Measurements from ENCODE around the gene CLNK.

CLNK gene

DNA sequence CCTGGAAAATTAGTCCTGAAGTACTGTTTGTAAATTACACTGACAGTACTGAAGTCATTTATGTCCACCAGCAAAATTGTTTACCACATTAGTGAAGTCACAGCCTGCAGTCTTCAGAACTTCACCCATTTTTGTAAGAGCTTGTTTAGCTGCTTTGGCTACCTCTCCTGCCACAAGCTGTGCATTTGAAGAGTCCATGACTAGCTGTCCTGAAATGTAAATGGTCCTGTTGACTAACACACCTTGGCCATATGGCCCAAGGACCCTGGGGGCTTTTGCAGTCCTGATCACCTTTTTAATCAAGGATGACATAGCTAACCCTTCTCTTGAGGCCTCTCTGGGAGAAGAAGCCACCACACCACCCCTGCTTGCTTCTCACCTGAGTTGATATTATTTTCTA is 205.9 kb downstream of the CLNK start:
- Histone ChIP-seq H3K79me2 (ENCODE audit: control insufficient read depth, low read length) (no peaks in the 10 kb centered on the region), H3K36me3 (ENCODE audit: control insufficient read depth, low read length) (no peaks in the 10 kb centered on the region), H4K20me1 (ENCODE audit: control insufficient read depth, insufficient read depth, low read depth, low read length) (no peaks in the 10 kb centered on the region), H3K4me2 (ENCODE audit: low read length) (no peak overlapping the region), H3K4me3 (ENCODE audit: low read length) (no peak overlapping the region), H3K9me2 (replicated peaks; ENCODE audit: control insufficient read depth, low read length) (no peaks in the 10 kb centered on the region), H3K27me3 (ENCODE audit: control insufficient read depth, low read length) (no peaks in the 10 kb centered on the region), H3K9me3 (ENCODE audit: control insufficient read depth, insufficient read depth, low read length) (no peaks in the 10 kb centered on the region), H3K27ac (ENCODE audit: low read depth, low read length) (no peak overlapping the region), H3K4me1 (ENCODE audit: control insufficient read depth, low read length) (no peaks in the 10 kb centered on the region), H3F3A (ENCODE audit: control insufficient read depth, insufficient read depth) (no peaks in the 10 kb centered on the region)
- no peak for TF ChIP-seq EZH2phosphoT487 (IDR thresholded peaks at IDR 0.05; ENCODE audit: borderline replicate concordance, low read length)
- TF ChIP-seq, protein P1, sequence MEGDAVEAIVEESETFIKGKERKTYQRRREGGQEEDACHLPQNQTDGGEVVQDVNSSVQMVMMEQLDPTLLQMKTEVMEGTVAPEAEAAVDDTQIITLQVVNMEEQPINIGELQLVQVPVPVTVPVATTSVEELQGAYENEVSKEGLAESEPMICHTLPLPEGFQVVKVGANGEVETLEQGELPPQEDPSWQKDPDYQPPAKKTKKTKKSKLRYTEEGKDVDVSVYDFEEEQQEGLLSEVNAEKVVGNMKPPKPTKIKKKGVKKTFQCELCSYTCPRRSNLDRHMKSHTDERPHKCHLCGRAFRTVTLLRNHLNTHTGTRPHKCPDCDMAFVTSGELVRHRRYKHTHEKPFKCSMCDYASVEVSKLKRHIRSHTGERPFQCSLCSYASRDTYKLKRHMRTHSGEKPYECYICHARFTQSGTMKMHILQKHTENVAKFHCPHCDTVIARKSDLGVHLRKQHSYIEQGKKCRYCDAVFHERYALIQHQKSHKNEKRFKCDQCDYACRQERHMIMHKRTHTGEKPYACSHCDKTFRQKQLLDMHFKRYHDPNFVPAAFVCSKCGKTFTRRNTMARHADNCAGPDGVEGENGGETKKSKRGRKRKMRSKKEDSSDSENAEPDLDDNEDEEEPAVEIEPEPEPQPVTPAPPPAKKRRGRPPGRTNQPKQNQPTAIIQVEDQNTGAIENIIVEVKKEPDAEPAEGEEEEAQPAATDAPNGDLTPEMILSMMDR (IDR thresholded peaks at IDR 0.05; ENCODE audit: low read depth, low read length, poor library complexity, severe bottlenecking), result no peak

DNA sequence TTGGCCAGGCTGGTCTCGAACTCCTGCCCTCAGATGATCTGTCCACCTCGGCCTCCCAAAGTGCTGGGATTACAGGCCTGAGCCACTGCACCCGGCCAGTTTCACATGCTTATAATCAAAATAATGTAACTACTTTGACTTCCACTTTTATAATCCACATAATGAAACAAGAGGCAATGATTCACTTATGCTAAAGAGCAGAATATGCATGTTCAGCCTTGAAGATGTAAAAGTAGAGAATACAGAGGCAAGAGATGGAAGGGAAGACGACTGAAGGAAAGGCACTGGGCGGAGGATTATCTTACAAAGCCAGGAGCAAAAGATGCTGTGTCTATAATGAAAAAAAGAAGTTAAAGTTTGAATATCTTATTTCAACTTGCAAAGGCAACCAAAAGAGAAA is 214.1 kb downstream of the CLNK start:
- no peaks in the 10 kb centered on the region for H3K9me2 ChIP-seq (replicated peaks; ENCODE audit: control insufficient read depth, low read length)
- H3K4me2 ChIP-seq (ENCODE audit: low read length), result no peak overlapping the region
- no peaks in the 10 kb centered on the region for H3F3A ChIP-seq (ENCODE audit: control insufficient read depth, insufficient read depth)
- H3K79me2 ChIP-seq (ENCODE audit: control insufficient read depth, low read length), result no peaks in the 10 kb centered on the region
- H3K36me3 ChIP-seq (ENCODE audit: control insufficient read depth, low read length), result no peaks in the 10 kb centered on the region
- no peak overlapping the region for H3K4me3 ChIP-seq (ENCODE audit: low read length)
- no peak overlapping the region for H3K27ac ChIP-seq (ENCODE audit: low read depth, low read length)
- TF ChIP-seq, protein P1 (IDR thresholded peaks at IDR 0.05; ENCODE audit: low read depth, low read length, poor library complexity, severe bottlenecking), result no peak
- no peak for TF ChIP-seq EZH2phosphoT487 (IDR thresholded peaks at IDR 0.05; ENCODE audit: borderline replicate concordance, low read length)
- H3K4me1 ChIP-seq (ENCODE audit: control insufficient read depth, low read length), result no peaks in the 10 kb centered on the region
- no peaks in the 10 kb centered on the region for H3K27me3 ChIP-seq (ENCODE audit: control insufficient read depth, low read length)
- H3K9me3 ChIP-seq (ENCODE audit: control insufficient read depth, insufficient read depth, low read length), result no peaks in the 10 kb centered on the region
- no peaks in the 10 kb centered on the region for H4K20me1 ChIP-seq (ENCODE audit: control insufficient read depth, insufficient read depth, low read depth, low read length)

DNA sequence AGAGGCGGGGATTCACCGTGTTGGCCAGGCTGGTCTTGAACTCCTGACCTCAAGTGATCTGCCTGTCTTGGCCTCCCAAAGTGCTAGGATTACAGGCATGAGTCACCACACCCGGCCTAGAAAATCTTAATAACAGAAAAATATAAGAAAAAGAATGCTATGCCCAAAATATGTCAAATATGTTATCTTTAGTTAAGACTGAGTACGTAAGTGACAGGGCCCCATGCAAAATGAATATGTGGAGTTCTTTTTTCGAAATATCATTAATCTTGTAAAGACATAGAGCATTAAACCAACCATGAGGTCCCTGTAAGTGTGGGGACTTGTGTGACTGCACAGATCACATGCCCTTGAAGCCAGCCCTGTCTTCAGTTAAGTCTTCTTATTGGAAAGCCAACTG is 218.4 kb downstream of the CLNK start:
- H3K9me3 ChIP-seq (ENCODE audit: control insufficient read depth, insufficient read depth, low read length), result peaks cover 5% of the 10 kb centered on the region; the same call in 1 of the 2 replicates
- TF ChIP-seq, protein P1 (IDR thresholded peaks at IDR 0.05; ENCODE audit: low read depth, low read length, poor library complexity, severe bottlenecking), result no peak
- TF ChIP-seq EZH2phosphoT487 (IDR thresholded peaks at IDR 0.05; ENCODE audit: borderline replicate concordance, low read length), result no peak

More for the DNA sequence above, 218.4 kb downstream of the CLNK start:
- Histone ChIP-seq H3K9me2 (replicated peaks; ENCODE audit: control insufficient read depth, low read length) (no peaks in the 10 kb centered on the region), H3K4me1 (ENCODE audit: control insufficient read depth, low read length) (no peaks in the 10 kb centered on the region), H3K79me2 (ENCODE audit: control insufficient read depth, low read length) (no peaks in the 10 kb centered on the region), H4K20me1 (ENCODE audit: control insufficient read depth, insufficient read depth, low read depth, low read length) (no peaks in the 10 kb centered on the region), H3K4me3 (ENCODE audit: low read length) (no peak overlapping the region), H3K27ac (ENCODE audit: low read depth, low read length) (no peak overlapping the region), H3K36me3 (ENCODE audit: control insufficient read depth, low read length) (no peaks in the 10 kb centered on the region), H3K27me3 (ENCODE audit: control insufficient read depth, low read length) (no peaks in the 10 kb centered on the region), H3F3A (ENCODE audit: control insufficient read depth, insufficient read depth) (no peaks in the 10 kb centered on the region), H3K4me2 (ENCODE audit: low read length) (no peak overlapping the region)

Data from DOHH2 (cell line).